Tibial nerve (tissue), 4 donors: ENCODE results near the gene PTPN5.

Source experiments
- EP300 ChIP-seq, 2 donors: sonication (generic); formaldehyde crosslinking; IDR thresholded peaks; one replicate each; pipeline ENCODE4 v1.6.1; 2017; ENCODE audit warnings: antibody characterized with exemption in 2 of 2, mild to moderate bottlenecking in 1 of 2
- TF ChIP-seq, protein P1 (sequence below), 5 experiments: fragments of 200-600 bp in 3 of 5; fragments of 450-650 bp in 2 of 5; sonication (generic) in 3 of 5; IDR thresholded peaks; one replicate each; pipeline ENCODE4 v1.5.1; 2016 to 2019; ENCODE audit warnings: antibody characterized with exemption in 5 of 5, mild to moderate bottlenecking in 3 of 5, moderate library complexity in 2 of 5

- TF ChIP-seq, protein P1, sequence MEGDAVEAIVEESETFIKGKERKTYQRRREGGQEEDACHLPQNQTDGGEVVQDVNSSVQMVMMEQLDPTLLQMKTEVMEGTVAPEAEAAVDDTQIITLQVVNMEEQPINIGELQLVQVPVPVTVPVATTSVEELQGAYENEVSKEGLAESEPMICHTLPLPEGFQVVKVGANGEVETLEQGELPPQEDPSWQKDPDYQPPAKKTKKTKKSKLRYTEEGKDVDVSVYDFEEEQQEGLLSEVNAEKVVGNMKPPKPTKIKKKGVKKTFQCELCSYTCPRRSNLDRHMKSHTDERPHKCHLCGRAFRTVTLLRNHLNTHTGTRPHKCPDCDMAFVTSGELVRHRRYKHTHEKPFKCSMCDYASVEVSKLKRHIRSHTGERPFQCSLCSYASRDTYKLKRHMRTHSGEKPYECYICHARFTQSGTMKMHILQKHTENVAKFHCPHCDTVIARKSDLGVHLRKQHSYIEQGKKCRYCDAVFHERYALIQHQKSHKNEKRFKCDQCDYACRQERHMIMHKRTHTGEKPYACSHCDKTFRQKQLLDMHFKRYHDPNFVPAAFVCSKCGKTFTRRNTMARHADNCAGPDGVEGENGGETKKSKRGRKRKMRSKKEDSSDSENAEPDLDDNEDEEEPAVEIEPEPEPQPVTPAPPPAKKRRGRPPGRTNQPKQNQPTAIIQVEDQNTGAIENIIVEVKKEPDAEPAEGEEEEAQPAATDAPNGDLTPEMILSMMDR (IDR thresholded peaks at IDR 0.05): no peak
- no peak for TF ChIP-seq EP300 (IDR thresholded peaks at IDR 0.05)
Observed at GRCh38 chr11:18834754-18835466, 43.3 kb upstream of the PTPN5 start.
